ENCODE data around the gene RNF31. TPM values are rescaled to one million over a fixed set of nuclear protein-coding genes. Genes with fewer than 3 reads are reported as not detected.

RNF31 gene
- total RNA-seq, 1 donor from 2014 or later = 31.3 TPM

- intact Hi-C loops (cut with DNase I) = loop anchor here (2.0 kb wide), 1 partner anchor 25 kb away; the partner anchor contains the start of gene IRF9
- DNase-seq (ENCODE audit: low spot score) = peak; percentile 98
Measured at GRCh38 chr14:24135834-24136683, 11.2 kb upstream of the RNF31 start, which contains the start of gene PSME1. PSME1 (plus strand) TSS chr14:24136194; CDS start chr14:24136263, 69 bp downstream.

GRCh38 chr14:24136684-24137528 lies 10.4 kb upstream of the RNF31 start:
- DNase-seq (ENCODE audit: low spot score) = no peak
- intact Hi-C loops (cut with DNase I) = loop anchor here (2.0 kb wide), 1 partner anchor 24 kb away; the partner anchor contains the start of gene IRF9

GRCh38 chr14:24137529-24138395 lies 9.5 kb upstream of the RNF31 start:
- intact Hi-C loops (cut with DNase I) = loop anchor here (2.0 kb wide), 1 partner anchor 23 kb away; the partner anchor contains the start of gene IRF9

GRCh38 chr14:24138396-24139271 lies 8.7 kb upstream of the RNF31 start:
- DNase-seq (ENCODE audit: low spot score) = no peak
- intact Hi-C loops (cut with DNase I) = no loop called here

More at GRCh38 chr14:24137529-24138395, 9.5 kb upstream of the RNF31 start:
- no peak for DNase-seq (ENCODE audit: low spot score)

- DNase-seq (ENCODE audit: low spot score) = no peak
- intact Hi-C loops (cut with DNase I) = no loop called here
Measured at GRCh38 chr14:24139272-24139934, 7.9 kb upstream of the RNF31 start.

GRCh38 chr14:24141097-24141880 lies 6.0 kb upstream of the RNF31 start, which contains the start of gene EMC9:
EMC9 (minus strand) TSS chr14:24141591; CDS start chr14:24141304, 287 bp downstream.
- intact Hi-C loops (cut with DNase I) = loop anchor here (2.0 to 5.0 kb wide), 2 partner anchors 26 to 56 kb away; partner anchors contain the start of genes DCAF11, NRL and TM9SF1
- peak; percentile 100 for DNase-seq (ENCODE audit: low spot score)

- intact Hi-C loops (cut with DNase I) = loop anchor here (5.0 kb wide), 1 partner anchor 54 kb away; the partner anchor contains the start of gene TM9SF1
- no peak for DNase-seq (ENCODE audit: low spot score)
Measured at GRCh38 chr14:24143511-24143910, 3.8 kb upstream of the RNF31 start.

- DNase-seq (ENCODE audit: low spot score) = no peak
- intact Hi-C loops (cut with DNase I) = loop anchor here (5.0 kb wide), 1 partner anchor 53 kb away; the partner anchor contains the start of gene TM9SF1
Measured at GRCh38 chr14:24144451-24144850, 2.8 kb upstream of the RNF31 start.

GRCh38 chr14:24145219-24145618 lies 2.1 kb upstream of the RNF31 start:
- intact Hi-C loops (cut with DNase I) = no loop called here
- DNase-seq (ENCODE audit: low spot score) = no peak

- intact Hi-C loops (cut with DNase I) = no loop called here
- DNase-seq (ENCODE audit: low spot score) = no peak
Measured at GRCh38 chr14:24145690-24146452, 1.4 kb upstream of the RNF31 start.

GRCh38 chr14:24146453-24146977 lies 783 bp upstream of the RNF31 start, which contains the start of gene PSME2:
PSME2 (minus strand) TSS chr14:24146610; CDS start chr14:24146581, 29 bp downstream.
- intact Hi-C loops (cut with DNase I) = no loop called here

GRCh38 chr14:24147761-24148428 lies 597 bp downstream of the RNF31 start:
- DNase-seq (ENCODE audit: low spot score) = no peak
- intact Hi-C loops (cut with DNase I) = no loop called here

More at GRCh38 chr14:24146453-24146977, 783 bp upstream of the RNF31 start, which contains the start of gene PSME2:
- peak; percentile 97 for DNase-seq (ENCODE audit: low spot score)

- DNase-seq (ENCODE audit: low spot score) = no peak
- intact Hi-C loops (cut with DNase I) = no loop called here
Measured at GRCh38 chr14:24149302-24149969, 2.1 kb downstream of the RNF31 start.

GRCh38 chr14:24150061-24150460 lies 2.8 kb downstream of the RNF31 start:
- intact Hi-C loops (cut with DNase I) = no loop called here

More at GRCh38 chr14:24150061-24150460, 2.8 kb downstream of the RNF31 start:
- no peak for DNase-seq (ENCODE audit: low spot score)

Measured in cardiac septum (tissue), 1 donor.